GM12874 (cell line): ENCODE data around the gene PDZK1.

Experiments
- CTCF ChIP-seq: IDR thresholded peaks from 2 replicates; pipeline ENCODE4 v1.5.1; 2011; ENCODE audit warnings: low read depth, mild to moderate bottlenecking, control low read depth, low read length, moderate library complexity; ENCODE audit not compliant: insufficient read depth

PDZK1 gene

GRCh38 chr1:145707183-145707867, at the start of gene PDZK1:
Gene PDZK1 (minus strand): TSS chr1:145707368. CDS start chr1:145688021, 19,347 bp downstream.
- no peak for TF ChIP-seq CTCF

- TF ChIP-seq CTCF: no peak
These were observed 44.4 kb upstream of the PDZK1 start for GRCh38 chr1:145751491-145752037.

DNA sequence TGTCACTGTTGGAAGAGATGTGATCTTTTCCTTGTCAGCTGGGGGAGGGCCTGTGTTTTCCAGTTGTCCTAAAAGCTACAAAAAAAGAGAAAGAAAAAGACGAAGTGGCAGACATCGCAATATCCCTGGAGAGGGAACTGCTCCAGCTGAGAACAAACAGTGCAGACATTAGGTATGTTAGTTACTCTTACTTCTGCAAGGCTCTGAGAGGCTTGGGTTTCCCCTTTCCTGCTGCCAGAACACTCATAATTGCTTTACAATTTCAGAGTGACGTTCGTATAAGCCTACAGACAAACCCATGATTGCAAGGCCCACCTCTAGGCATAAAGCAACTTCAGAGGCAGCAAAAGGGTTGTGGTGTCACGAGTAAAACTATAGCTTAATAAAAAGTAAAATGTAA, 43.3 kb upstream of the PDZK1 start:
- no peak for TF ChIP-seq CTCF

GRCh38 chr1:145747398-145748247, 40.5 kb upstream of the PDZK1 start:
- no peak for TF ChIP-seq CTCF

DNA sequence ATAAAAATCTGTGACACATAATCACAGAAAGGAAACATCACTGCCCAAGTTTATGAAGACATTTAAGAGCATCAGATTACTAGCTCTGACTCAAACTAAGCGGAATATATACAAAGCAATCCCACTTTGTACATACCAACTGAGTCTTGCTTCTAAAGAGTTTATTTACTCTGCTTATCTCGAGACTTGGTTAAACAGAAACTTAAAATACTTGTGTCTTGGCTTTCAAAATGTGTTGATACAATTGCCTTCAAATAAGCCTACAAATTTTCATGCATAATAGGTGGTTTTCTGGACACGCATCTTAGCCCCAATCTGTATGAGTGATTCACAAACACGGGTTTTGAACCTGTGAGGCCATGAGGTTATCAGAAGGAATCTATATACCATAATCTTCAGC, 33.1 kb upstream of the PDZK1 start:
- no peak for TF ChIP-seq CTCF

GRCh38 chr1:145736191-145736590, 29.0 kb upstream of the PDZK1 start:
- TF ChIP-seq CTCF: no peak

- no peak for TF ChIP-seq CTCF
These were observed 23.7 kb upstream of the PDZK1 start for GRCh38 chr1:145730900-145731299.
